GM23338 (cell line): ENCODE measurements around the gene AASDHPPT. TPM values are rescaled to one million over a fixed set of nuclear protein-coding genes. Genes with fewer than 3 reads are reported as not detected.

ENCODE experiments used
- ATAC-seq: fragments of 200-7000 bp; cut with Tn5 transposase; 3 replicates; pipeline ENCODE4 v1.9.1; 2020
- DNase-seq: peaks from one replicate; pipeline ENCODE4 v3.0.0-alpha.2; 2015; ENCODE audit warnings: low spot score
- H2AFZ ChIP-seq: fragments of 200-600 bp; sonication (generic); 2 replicates; pipeline ENCODE4 v1.8.0; 2016; ENCODE audit warnings: antibody characterized with exemption, mild to moderate bottlenecking, moderate library complexity
- H3F3A ChIP-seq: fragments of 200-600 bp; sonication (generic); replicated peaks from 2 replicates; pipeline ENCODE4 v1.8.0; 2017; ENCODE audit warnings: antibody characterized with exemption, mixed run types, low read depth
- H3K27ac ChIP-seq: fragments of 200-600 bp; sonication (generic); 2 replicates; pipeline ENCODE4 v1.6.1; 2016; ENCODE audit warnings: low read depth
- H3K27me3 ChIP-seq: fragments of 200-600 bp; sonication (generic); 2 replicates; pipeline ENCODE4 v1.8.0; 2016; ENCODE audit warnings: mild to moderate bottlenecking, mixed run types, moderate library complexity; ENCODE audit not compliant: insufficient read depth
- H3K36me3 ChIP-seq: fragments of 200-600 bp; sonication (generic); 2 replicates; pipeline ENCODE4 v1.8.0; 2016; ENCODE audit warnings: mild to moderate bottlenecking; ENCODE audit not compliant: insufficient read depth
- H3K4me1 ChIP-seq: fragments of 200-600 bp; sonication (generic); 2 replicates; pipeline ENCODE4 v1.8.0; 2016; ENCODE audit warnings: mild to moderate bottlenecking, moderate library complexity; ENCODE audit not compliant: insufficient read depth
- H3K4me2 ChIP-seq: fragments of 200-600 bp; sonication (generic); 2 replicates; pipeline ENCODE4 v1.7.1; 2017; ENCODE audit warnings: mixed run types
- H3K4me3 ChIP-seq: fragments of 200-600 bp; sonication (generic); 2 replicates; pipeline ENCODE4 v1.6.1; 2016; ENCODE audit warnings: mixed run types
- H3K79me2 ChIP-seq: fragments of 200-600 bp; sonication (generic); replicated peaks from 2 replicates; pipeline ENCODE4 v1.8.0; 2017; ENCODE audit warnings: mild to moderate bottlenecking; ENCODE audit not compliant: insufficient read depth
- H3K9me2 ChIP-seq: fragments of 200-600 bp; sonication (generic); 2 replicates; pipeline ENCODE4 v1.8.0; 2017; ENCODE audit not compliant: insufficient read depth
- H4K20me1 ChIP-seq: fragments of 200-600 bp; sonication (generic); replicated peaks from 2 replicates; pipeline ENCODE4 v1.8.0; 2017; ENCODE audit warnings: mild to moderate bottlenecking; ENCODE audit not compliant: insufficient read depth
- H3K27ac Mint-ChIP-seq: 2 replicates; pipeline ENCODE4 v1.8.0; 2020; ENCODE audit warnings: inconsistent platforms, mild to moderate bottlenecking, moderate library complexity, mixed read lengths
- H3K27me3 Mint-ChIP-seq: 3 replicates; pipeline ENCODE4 v1.8.0; 2022; ENCODE audit warnings: low read depth, mild to moderate bottlenecking, moderate library complexity, mixed read lengths, inconsistent platforms; ENCODE audit not compliant: insufficient read depth, poor library complexity
- H3K36me3 Mint-ChIP-seq: 3 replicates; pipeline ENCODE4 v1.8.0; 2021; ENCODE audit warnings: low read depth, mild to moderate bottlenecking, inconsistent platforms, moderate library complexity, mixed read lengths
- H3K4me1 Mint-ChIP-seq: 3 replicates; pipeline ENCODE4 v1.8.0; 2020; ENCODE audit warnings: mild to moderate bottlenecking, inconsistent platforms, mixed read lengths
- H3K4me3 Mint-ChIP-seq: 3 replicates; pipeline ENCODE4 v1.8.0; 2021; ENCODE audit warnings: moderate library complexity, mild to moderate bottlenecking, inconsistent platforms, mixed read lengths
- H3K9me3 Mint-ChIP-seq: 3 replicates; pipeline ENCODE4 v1.8.0; 2020; ENCODE audit warnings: moderate library complexity, mild to moderate bottlenecking, inconsistent platforms, mixed read lengths
- CREB1 ChIP-seq: fragments of 250-450 bp; sonication (Bioruptor Pico); IDR thresholded peaks from 2 replicates; pipeline ENCODE4 v1.5.0; 2020; ENCODE audit warnings: low read depth, mild to moderate bottlenecking, moderate library complexity
- NANOG ChIP-seq: IDR thresholded peaks from 2 replicates; pipeline ENCODE4 v1.6.1; 2016; ENCODE audit warnings: antibody characterized with exemption, borderline replicate concordance
- POLR2AphosphoS5 ChIP-seq: IDR thresholded peaks from 2 replicates; pipeline ENCODE4 v1.6.1; 2016; ENCODE audit warnings: antibody characterized with exemption, low read depth
- STAT1 ChIP-seq: IDR thresholded peaks from one replicate; pipeline ENCODE4 v1.6.1; 2016; ENCODE audit warnings: antibody characterized with exemption; ENCODE audit not compliant: unreplicated experiment
- ZNF331 ChIP-seq: fragments of 250-450 bp; sonication (Bioruptor Pico); IDR thresholded peaks from 2 replicates; pipeline ENCODE4 v1.5.0; 2020; ENCODE audit warnings: low read depth, mild to moderate bottlenecking, moderate library complexity
- polyA plus RNA-seq: library from polyadenylated mRNA; unstranded; fragments of >200 nt; fragmentation: Nextera tagmentation; extraction: Ambion mirVana; gene quantifications from 2 replicates; pipeline ENCODE4 v1.2.1, GENCODE V29; 2016
- total RNA-seq: library from RNA; depleted of rRNA; stranded (reverse); fragments of >200 nt; shearing (Covaris generic); gene quantifications from 2 replicates; pipeline ENCODE4 v1.2.3, GENCODE V29; 2014
- TF ChIP-seq, protein P1 (sequence below): fragments of 250-450 bp; sonication (Bioruptor Pico); IDR thresholded peaks from 2 replicates; pipeline ENCODE4 v1.5.0; 2020; ENCODE audit warnings: mild to moderate bottlenecking, moderate library complexity
- TF ChIP-seq, protein P2 (sequence below): IDR thresholded peaks from one replicate; pipeline ENCODE4 v1.6.1; 2018; ENCODE audit warnings: antibody characterized with exemption; ENCODE audit not compliant: unreplicated experiment

Gene AASDHPPT
- total and polyA plus RNA-seq, 2 experiments from 2014 or later = 49.0 to 62.3 TPM

DNA sequence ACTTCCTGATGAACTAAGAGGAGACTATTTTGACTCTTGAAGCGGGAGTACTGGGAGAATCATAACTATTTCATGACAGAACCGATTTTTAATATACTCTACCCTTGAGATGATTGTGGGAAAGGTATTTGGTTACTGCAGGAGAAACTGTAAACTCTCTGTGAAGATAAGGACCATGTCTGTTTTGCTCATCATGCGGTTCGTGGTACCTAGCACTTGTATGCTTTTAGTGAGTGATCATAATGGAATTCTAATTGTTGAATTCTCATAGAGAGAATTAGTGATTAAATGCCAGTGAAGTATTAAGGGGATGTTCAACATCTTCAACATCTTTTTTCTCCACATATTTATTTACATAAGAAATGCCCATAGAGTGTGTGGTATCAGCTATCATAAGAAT, 11.4 kb downstream of the AASDHPPT start:
- Histone ChIP-seq H4K20me1 (peaks cover 14% of the 10 kb centered on the region; the same call in 1 of the 2 replicates), H3K9me2 (no peaks in the 10 kb centered on the region), H3K4me2 (no peak overlapping the region), H3K4me1 (no peaks in the 10 kb centered on the region; the same call in 1 of the 2 replicates), H3K27me3 (no peaks in the 10 kb centered on the region), H3K4me3 (no peak overlapping the region), H3K79me2 (peaks cover 80% of the 10 kb centered on the region), H3K27ac (no peak overlapping the region), H2AFZ (no peak overlapping the region), H3F3A (no peaks in the 10 kb centered on the region), H3K36me3 (peaks cover 17% of the 10 kb centered on the region; the same call in 1 of the 2 replicates)
- Mint-ChIP-seq H3K9me3 (no peaks in the 10 kb centered on the region), H3K27me3 (no peaks in the 10 kb centered on the region), H3K4me3 (no peak overlapping the region), H3K36me3 (peaks cover 69% of the 10 kb centered on the region), H3K4me1 (peaks cover 15% of the 10 kb centered on the region), H3K27ac (peak overlapping the region; percentile 12; the same call in 1 of the 2 replicates)
- ATAC-seq (no peak), DNase-seq (no peak)
- TF ChIP-seq STAT1 (no peak), CREB1 (CRISPR knock-in tag) (no peak), ZNF331 (CRISPR knock-in tag) (no peak), NANOG (no peak), POLR2AphosphoS5 (no peak)
- TF ChIP-seq, protein P1, sequence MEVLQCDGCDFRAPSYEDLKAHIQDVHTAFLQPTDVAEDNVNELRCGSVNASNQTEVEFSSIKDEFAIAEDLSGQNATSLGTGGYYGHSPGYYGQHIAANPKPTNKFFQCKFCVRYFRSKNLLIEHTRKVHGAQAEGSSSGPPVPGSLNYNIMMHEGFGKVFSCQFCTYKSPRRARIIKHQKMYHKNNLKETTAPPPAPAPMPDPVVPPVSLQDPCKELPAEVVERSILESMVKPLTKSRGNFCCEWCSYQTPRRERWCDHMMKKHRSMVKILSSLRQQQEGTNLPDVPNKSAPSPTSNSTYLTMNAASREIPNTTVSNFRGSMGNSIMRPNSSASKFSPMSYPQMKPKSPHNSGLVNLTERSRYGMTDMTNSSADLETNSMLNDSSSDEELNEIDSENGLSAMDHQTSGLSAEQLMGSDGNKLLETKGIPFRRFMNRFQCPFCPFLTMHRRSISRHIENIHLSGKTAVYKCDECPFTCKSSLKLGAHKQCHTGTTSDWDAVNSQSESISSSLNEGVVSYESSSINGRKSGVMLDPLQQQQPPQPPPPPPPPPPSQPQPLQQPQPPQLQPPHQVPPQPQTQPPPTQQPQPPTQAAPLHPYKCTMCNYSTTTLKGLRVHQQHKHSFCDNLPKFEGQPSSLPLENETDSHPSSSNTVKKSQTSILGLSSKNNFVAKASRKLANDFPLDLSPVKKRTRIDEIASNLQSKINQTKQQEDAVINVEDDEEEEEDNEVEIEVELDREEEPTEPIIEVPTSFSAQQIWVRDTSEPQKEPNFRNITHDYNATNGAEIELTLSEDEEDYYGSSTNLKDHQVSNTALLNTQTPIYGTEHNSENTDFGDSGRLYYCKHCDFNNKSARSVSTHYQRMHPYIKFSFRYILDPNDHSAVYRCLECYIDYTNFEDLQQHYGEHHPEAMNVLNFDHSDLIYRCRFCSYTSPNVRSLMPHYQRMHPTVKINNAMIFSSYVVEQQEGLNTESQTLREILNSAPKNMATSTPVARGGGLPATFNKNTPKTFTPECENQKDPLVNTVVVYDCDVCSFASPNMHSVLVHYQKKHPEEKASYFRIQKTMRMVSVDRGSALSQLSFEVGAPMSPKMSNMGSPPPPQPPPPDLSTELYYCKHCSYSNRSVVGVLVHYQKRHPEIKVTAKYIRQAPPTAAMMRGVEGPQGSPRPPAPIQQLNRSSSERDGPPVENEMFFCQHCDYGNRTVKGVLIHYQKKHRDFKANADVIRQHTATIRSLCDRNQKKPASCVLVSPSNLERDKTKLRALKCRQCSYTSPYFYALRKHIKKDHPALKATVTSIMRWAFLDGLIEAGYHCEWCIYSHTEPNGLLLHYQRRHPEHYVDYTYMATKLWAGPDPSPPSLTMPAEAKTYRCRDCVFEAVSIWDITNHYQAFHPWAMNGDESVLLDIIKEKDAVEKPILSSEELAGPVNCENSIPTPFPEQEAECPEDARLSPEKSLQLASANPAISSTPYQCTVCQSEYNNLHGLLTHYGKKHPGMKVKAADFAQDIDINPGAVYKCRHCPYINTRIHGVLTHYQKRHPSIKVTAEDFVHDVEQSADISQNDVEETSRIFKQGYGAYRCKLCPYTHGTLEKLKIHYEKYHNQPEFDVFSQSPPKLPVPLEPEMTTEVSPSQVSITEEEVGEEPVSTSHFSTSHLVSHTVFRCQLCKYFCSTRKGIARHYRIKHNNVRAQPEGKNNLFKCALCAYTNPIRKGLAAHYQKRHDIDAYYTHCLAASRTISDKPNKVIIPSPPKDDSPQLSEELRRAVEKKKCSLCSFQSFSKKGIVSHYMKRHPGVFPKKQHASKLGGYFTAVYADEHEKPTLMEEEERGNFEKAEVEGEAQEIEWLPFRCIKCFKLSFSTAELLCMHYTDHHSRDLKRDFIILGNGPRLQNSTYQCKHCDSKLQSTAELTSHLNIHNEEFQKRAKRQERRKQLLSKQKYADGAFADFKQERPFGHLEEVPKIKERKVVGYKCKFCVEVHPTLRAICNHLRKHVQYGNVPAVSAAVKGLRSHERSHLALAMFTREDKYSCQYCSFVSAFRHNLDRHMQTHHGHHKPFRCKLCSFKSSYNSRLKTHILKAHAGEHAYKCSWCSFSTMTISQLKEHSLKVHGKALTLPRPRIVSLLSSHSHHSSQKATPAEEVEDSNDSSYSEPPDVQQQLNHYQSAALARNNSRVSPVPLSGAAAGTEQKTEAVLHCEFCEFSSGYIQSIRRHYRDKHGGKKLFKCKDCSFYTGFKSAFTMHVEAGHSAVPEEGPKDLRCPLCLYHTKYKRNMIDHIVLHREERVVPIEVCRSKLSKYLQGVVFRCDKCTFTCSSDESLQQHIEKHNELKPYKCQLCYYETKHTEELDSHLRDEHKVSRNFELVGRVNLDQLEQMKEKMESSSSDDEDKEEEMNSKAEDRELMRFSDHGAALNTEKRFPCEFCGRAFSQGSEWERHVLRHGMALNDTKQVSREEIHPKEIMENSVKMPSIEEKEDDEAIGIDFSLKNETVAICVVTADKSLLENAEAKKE (CRISPR knock-in tag) = no peak
- TF ChIP-seq, protein P2, sequence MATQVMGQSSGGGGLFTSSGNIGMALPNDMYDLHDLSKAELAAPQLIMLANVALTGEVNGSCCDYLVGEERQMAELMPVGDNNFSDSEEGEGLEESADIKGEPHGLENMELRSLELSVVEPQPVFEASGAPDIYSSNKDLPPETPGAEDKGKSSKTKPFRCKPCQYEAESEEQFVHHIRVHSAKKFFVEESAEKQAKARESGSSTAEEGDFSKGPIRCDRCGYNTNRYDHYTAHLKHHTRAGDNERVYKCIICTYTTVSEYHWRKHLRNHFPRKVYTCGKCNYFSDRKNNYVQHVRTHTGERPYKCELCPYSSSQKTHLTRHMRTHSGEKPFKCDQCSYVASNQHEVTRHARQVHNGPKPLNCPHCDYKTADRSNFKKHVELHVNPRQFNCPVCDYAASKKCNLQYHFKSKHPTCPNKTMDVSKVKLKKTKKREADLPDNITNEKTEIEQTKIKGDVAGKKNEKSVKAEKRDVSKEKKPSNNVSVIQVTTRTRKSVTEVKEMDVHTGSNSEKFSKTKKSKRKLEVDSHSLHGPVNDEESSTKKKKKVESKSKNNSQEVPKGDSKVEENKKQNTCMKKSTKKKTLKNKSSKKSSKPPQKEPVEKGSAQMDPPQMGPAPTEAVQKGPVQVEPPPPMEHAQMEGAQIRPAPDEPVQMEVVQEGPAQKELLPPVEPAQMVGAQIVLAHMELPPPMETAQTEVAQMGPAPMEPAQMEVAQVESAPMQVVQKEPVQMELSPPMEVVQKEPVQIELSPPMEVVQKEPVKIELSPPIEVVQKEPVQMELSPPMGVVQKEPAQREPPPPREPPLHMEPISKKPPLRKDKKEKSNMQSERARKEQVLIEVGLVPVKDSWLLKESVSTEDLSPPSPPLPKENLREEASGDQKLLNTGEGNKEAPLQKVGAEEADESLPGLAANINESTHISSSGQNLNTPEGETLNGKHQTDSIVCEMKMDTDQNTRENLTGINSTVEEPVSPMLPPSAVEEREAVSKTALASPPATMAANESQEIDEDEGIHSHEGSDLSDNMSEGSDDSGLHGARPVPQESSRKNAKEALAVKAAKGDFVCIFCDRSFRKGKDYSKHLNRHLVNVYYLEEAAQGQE = no peak
